Cerebellar cortex (tissue), 1 donor: ENCODE results near the gene SLC26A2.

Source experiments
- DNase-seq: peaks from one replicate; pipeline ENCODE4 v3.0.0-alpha.2; 2015; ENCODE audit warnings: low spot score

The SLC26A2 gene

DNA sequence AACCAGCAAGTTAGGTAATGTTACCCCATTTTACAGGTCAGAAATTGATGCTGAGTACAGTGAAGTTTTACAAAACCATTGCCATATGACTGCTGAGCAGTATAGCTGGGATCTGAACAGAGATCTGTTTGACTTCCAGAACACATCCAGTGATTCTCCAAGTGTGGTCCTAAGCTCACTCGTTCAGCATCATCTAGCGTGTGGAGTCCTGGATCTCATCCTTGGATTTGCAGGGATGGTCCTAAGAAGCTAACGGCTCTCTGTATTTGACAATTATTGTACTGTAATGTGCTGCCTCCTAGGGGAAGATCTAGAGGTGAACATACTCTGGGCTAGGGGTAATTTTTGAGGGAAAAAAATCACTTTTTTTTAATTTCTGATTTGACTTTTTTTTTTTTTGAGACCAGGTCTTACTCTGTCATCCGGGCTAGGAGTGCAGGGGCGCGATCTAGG is 1.4 kb downstream of the SLC26A2 start:
- DNase-seq, result peak; percentile 81

DNA sequence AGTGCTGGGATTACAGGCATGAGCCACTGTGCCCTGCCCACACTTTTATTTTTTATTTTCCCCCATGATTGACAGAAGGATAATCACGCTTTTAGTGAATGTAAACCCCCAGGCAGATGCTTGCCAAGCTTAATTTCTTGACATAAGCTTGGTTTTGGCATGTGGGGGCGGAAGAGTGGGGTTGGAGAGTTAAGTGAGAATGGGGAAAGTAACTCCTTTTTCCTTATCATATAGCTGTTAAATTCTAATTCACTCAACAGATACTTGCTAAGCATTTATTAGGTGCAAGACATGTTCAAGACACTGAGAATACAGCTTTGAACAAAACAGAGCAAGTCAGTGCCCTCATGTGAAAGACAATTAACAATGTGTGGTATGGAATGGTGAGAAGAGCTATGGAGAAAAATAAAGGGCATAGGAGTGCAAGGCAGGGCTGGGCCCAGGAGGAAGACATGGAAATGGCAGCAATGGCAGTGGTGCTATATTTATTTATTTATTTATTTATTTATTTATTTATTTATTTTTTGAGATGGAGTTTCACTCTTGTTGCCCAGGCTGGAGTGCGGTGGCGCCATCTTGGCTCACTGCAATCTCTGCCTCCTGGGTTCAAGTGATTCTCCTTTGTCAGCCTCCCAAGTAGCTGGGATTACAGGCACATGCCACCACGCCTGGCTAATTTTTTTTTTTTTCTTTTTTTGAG is 2.2 kb downstream of the SLC26A2 start:
- DNase-seq, result no peak

DNA sequence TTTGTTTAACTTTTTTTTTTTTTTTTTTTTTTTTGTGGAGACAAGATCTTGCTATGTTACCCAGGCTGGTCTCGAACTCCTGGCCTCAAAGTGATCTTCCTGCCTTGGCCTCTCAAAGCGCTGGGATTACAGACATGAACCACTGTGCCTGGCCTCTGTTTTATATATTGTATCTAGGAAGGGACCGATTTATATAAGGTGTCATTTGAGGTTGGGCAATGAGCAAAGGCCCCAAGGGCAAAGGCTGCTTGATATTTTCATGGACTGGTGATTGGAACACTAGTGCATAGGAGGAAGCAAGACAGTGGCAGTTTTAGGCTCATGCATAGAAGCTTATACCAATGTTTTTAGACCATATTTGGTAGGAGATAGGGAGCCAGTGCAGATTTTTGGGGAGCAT is 3.2 kb downstream of the SLC26A2 start:
- DNase-seq, result no peak

DNA sequence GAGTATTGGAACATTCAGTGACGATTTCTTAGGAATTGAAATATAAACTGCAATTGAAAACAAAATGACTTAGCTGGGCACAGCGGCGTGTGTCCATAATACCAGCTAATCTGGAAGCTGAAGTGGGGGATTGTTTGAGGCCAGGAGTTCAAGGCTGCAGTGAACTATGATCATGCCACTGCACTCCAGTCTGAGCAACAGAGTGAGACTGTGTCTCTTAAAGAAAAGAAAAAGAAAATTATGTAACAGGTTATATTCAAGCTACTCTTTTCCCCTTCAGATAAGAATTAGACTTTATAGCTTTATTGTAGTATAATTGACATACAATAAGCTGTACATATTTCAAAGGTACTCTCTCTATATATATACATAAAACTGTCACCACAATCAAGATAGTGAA is 6.4 kb downstream of the SLC26A2 start:
- DNase-seq, result no peak

DNA sequence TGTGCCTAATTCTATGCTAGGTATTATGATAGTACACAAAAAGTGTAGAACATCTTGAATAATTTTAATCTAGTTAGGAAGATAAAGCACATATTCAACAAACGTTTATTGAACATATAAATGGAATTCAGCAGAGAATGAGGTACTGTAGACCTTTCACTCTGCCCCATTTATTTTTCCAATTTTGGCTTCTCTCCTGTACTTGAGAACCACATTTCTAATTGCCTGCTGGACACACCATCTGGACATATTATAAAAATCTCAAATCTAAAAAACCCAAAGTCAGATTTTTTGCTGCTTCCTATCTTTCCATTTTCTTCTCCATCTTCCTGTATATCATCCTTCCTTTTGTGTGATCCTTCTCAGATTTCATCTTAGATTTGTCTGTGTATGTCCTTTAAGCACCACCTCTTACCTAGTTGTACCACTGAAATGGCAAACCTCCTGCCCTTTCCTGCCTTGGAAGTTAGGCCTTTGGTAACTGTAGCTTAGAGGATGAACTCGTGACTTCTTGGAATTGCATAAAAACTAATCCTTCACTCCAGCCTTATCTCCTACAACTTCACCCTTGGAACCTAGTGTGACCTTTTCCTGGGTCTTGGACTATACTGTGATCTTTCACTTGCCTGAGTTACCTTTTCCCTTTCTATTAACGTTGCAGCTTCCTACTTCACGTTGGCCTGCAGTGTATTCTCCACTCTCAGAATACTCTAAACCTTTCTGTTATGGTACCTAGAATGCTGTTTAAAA is 8.8 kb downstream of the SLC26A2 start:
- peak; percentile 87 for DNase-seq

DNA sequence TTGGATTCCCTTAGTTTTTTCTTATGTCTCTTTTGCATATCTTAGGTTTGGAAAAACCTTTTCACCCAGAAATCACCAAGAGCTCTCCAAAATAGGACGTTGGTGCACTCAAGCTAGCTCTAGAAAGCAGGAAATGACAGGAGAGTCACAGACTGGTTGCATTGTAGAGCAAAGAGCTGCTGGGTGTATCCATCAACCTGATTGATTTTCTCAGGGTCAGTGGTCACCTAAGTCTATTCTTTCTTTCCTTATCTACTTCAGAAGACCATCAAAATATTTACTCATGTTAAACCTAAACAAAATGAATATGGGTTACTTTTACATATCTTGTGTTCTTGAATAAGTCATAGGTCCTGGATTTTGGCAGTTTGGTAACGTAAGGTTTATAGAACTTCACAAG is 14.9 kb downstream of the SLC26A2 start:
- no peak for DNase-seq

DNA sequence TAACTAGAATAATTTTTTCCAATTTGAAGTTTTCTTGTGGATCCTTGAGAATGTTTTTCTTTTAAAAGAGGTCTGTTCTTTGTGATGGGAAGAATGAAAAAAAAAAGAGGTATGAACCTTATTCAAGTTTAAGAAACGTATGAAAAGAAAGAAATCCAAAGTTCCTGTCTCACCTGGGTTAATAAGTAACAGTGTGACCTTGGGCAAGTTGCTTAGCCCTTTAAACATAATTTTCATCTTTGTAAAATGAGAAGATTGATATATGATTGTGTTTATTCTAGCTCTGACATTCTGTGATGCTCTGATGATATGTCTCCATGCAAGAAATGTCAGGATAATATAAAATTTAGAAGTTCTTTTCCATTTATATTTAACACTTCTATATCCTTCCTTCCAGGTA is 19.3 kb downstream of the SLC26A2 start:
- DNase-seq, result no peak

DNA sequence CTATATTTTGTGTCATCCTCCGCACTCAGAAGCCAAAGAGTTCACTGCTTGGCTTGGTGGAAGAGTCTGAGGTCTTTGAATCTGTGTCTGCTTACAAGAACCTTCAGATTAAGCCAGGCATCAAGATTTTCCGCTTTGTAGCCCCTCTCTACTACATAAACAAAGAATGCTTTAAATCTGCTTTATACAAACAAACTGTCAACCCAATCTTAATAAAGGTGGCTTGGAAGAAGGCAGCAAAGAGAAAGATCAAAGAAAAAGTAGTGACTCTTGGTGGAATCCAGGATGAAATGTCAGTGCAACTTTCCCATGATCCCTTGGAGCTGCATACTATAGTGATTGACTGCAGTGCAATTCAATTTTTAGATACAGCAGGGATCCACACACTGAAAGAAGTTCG is 20.6 kb downstream of the SLC26A2 start:
- no peak for DNase-seq

DNA sequence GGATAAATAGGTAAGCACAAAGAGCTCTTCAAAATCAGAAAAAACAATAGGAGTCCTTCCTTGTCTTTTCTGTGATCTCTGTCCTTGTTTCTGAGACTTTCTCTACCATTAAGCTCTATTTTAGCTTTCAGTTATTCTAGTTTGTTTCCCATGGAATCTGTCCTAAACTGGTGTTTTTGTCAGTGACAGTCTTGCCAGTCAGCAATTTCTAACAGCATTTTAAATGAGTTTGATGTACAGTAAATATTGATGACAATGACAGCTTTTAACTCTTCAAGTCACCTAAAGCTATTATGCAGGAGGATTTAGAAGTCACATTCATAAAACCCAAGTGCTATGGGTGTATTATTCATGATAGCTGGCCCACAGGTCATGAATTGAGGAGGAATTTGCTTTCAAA is 21.9 kb downstream of the SLC26A2 start:
- DNase-seq, result no peak

DNA sequence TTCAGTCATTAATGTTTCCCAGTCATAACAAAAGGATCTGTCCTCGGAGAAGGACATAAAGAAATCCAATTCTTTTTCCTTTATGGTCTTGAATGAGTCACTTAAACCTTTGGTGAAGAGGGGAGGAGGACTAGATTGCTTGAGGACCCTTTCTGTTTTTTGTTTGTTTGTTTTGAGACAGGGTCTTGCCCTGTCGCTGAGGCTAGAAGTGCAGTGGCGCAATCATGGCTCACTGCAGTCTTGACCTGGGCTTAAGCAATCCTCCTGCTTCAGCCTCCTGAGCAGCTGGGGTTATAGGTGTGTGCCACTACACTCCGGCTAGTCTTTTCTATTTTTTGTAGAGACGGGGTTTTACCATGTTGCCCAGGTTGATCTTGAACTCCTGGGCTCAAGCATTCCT is 27.6 kb downstream of the SLC26A2 start:
- DNase-seq, result no peak

DNA sequence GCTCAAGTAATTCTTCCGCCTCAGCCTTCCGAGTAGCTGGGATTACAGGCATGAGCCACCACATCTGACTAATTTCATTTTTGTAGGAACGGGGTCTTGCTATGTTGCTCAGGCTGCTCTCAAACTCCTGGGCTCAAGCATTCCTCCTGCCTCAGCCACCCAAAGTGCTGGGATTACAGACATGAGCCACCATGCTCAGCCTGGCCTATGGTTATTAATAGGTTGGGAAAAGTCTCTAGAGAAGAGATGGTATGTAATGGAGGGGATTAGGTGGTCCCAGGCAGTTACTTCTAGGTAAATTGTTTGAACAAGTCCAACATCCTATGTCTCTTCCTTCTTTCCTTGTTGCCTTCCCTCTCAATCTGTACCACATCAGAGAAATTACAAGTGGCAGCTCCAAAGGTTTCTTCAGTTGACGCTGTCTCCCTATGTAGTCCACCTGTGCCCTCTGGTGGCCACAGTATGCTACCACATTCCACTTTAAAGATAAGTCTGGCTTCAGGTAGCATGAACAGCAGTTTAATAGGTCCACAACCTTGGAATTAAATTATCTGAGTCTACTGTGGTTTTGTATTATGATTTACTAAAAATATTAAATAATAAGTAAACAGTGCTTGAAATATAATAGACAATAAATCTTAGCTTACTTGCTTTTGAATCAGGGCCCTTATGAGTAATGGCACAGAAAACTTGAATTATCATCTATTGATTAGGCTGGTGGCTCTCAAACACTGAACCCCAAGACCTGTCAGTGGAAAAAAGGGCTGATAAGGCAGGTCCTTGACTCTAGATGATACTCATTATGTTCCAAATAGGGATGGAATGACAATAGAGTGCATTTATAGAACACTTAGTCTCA is 30.2 kb downstream of the SLC26A2 start:
- DNase-seq, result peak; percentile 94

DNA sequence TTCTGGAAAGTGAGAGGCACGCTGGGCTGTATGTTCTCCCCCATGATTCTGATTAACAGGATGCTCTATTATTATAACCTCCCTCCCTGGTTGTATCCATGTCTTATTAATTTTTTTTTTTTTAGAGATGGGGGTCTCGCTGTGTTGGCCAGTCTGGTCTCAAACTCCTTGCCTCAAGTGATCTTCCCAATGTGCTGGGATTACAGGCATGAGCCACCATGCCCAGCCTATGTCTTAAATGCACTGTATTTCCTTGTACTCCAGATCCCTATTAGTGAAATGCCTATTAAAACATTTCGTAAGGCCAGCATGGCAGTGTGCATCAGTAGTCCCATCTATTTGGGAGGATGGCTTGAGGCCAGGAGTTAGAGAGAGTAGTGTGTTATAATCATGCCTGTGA is 32.9 kb downstream of the SLC26A2 start:
- DNase-seq, result no peak

DNA sequence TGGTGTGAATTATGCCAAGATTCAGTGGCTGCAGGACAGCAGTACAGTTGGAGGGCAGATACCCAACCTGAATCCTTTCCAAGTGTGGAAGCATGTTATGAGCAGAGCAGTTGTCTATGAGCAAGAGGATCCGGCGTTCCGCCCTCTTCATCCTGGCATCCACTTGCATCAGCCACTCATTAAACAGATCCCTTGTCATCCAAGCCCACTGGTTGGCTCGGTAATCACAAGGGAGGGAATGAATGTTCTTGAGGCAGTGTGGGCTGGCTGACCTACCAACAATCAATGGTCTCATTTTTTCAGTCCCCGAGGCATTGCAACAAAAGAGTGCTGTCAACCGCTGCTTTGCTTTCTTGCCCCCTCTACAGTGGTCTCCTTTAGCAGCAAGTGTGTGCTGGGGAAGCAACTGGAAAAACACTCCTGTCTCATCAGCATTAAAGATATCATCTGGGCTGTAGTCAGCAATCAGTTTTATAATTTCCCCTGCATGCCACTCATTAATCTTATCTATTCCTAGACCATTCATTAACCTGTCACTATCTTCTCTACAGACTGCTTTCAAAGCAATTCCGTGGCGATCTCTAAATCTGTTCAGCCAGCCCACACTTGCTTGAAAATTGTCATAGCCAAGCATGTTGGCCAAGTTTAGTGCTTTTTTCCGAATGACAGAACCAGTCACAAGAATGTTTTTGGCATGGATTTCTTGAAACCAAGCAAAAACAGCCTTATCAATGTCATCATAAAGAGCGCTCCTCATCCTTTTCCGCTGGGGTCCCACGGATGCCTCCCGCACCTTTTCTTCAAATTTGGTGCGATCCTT is 35.0 kb downstream of the SLC26A2 start:
- DNase-seq, result no peak

DNA sequence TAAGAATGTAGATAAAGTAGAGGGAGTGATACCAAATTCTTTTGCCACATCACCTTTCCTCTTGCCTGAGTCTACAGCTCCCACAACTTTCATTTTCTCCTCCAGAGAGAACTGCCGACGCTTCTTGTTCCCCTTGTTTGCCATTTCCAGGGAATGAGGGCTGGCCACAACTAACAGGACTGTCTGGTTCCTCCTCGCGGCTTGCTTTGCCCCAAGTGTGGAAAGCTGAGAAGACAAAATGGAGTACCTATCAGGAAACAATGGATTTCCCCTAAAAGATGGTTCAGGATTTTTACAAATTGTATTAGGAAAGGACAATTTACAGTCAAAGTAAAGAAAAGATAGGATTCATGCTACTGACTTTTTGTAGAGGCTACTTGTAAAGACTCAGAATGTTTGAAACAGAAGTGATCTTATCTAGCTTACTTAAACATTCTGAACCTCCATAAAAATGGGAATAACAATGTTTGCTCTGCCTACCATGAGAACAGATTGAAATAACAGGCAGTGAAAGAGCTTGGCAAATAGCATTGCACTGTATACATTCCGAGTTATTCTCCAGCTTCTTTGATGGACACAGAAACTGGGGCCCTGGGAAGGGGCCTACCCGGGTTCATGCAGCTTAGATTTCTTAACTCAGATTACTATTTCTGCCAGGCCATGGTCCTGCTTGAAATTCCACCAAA is 35.8 kb downstream of the SLC26A2 start:
- DNase-seq, result no peak

DNA sequence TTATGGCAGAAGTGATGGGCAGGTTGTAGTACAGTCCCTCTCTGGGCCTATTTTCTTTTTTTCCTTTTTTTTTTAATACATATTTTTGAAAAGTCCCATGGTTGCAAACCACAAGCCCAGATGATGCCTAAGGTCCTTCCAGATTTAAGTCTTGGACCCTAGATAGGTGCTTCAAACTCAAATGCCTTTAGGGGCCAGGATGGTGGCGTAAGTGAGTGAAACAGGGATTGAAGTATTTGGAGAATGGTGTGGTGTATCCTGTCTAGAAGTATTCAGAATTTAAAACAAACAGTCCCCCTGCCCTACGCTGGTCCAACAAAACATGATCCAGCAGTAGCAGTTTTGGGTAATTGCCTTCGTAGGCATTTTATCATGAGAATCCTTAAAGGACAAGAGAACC is 37.7 kb downstream of the SLC26A2 start:
- no peak for DNase-seq

DNA sequence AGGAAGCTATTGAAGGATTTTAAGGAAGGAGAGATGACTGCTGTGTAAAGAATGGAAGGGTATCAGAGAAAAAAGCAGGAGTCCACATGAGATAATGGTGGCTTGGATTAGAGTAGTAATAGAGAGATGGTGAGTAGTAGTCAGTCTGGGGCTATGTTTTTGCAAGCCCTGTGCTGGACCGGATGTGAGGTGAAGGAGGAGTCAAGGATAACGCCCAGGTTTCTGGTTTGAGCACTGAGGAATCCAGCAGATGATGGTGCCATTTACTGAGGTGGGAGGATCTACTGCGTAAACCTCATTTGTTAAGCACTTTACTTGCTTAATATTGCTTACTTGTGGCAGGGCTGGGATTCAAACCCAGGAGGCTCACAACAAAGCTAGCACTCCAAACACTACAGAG is 38.8 kb downstream of the SLC26A2 start:
- DNase-seq, result no peak

DNA sequence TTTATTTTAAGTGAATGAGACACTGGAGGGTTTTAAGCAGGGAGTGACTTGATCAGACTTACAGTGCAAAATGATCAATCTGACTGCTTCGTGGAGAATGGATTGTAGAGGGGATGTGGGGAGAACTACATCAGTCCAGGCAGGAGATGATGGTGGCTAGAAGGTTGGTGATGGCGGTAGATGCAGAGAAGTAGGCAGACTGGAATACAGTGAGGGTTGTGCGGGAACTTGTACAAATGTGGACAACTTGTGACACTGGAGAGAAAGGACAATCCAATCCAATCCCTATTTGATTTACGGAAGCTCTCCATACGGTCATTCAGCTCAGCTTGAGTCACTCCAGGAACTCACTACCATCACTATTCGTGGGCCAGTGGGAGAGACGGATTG is 39.3 kb downstream of the SLC26A2 start:
- DNase-seq, result no peak

DNA sequence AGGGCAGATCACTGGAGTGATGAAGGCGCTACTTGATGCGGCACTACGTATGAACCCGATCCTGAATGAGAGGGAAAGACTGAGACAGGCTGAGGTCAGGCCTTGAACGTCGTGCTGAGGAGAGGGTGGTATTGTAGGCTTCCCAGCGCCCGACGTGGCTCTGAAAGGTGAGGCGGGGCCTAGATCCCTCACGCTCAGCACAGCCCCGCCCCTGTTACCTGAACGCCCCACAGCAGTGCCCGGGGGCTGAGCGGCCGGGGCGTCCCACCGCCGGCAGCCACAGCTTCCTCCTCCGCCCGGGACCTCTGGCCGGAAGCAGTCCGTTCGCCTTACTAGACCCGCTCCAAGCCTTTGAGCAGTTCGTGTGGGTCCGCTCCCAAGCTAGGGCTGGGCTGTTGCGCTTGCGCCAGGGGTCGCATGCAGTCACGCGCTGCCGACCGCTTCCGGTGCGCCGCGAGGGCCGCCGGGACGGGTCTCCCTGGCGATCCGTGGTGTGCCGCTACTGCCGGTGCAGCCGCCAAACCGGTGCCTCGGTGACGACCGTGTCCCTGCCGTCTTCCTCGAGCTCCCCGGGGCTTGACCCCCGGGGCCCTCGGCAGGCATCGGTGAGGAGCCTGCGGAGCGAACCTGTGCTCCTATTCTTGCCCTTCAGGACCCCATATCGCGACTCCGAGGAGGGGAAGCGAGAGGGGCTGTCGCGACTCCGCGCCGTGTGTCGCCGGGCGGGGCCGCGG is 39.9 kb downstream of the SLC26A2 start, which contains the start of the genes HMGXB3 and TIGD6:
Gene HMGXB3, plus strand, starts transcription at position 484 of the 734 bp plus-strand sequence. CDS start 4,114 bp downstream, outside the sequence.
Gene TIGD6, minus strand, starts transcription at position 399 of the 734 bp plus-strand sequence. CDS start 4,306 bp downstream, outside the sequence.
- peak; percentile 95 for DNase-seq

DNA sequence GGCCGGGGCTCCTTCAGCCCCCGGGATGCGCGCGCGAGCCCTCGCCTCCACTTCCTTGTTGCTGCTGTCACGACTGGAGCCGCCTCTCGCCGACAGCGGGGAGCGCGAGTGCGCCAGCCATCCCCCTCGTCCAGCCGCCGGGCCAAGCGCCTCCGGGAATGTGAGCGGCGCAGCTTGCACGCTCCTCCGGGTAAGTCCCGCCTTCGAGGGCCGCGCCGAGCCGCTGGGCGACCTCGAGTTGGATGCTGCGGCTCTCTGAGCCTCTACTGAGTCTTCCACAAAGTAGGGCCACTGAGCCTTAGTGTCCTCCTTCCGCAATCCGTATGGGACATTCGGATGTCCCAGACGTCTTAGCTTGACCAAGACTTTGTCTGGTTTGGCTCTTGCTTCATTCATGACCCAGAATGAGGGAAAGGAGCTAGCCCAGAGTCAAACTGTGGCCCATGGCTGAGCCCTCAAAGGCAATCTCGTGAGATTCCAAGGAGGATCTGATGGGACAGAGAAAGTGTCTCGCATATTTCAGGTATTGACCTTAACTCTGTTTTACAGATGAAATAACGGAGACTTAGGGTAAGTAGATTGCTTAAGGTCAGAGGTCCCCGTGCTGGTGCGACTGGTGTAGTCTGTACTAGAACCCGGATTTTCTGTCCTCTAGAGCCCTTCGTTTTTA is 40.6 kb downstream of the SLC26A2 start:
- DNase-seq, result peak; percentile 32
